BLaER1 treated with 17β-estradiol and CSF1 and Interleukin-3, amounts not matched to agents 10 nM and 100 nM (cell line): ENCODE results near the gene ZNF519.

ENCODE experiments used
- H3K27ac ChIP-seq, 11 experiments: shearing (Covaris generic); formaldehyde crosslinking; 2 replicates each; pipeline ENCODE4 v1.8.1; 2022
- H3K27me3 ChIP-seq, 11 experiments: shearing (Covaris generic); formaldehyde crosslinking; 2 replicates each; pipeline ENCODE4 v1.8.1; 2022
- H3K36me3 ChIP-seq, 11 experiments: shearing (Covaris generic); formaldehyde crosslinking; 2 replicates each; pipeline ENCODE4 v1.8.1; 2022
- H3K4me1 ChIP-seq, 10 experiments: shearing (Covaris generic); formaldehyde crosslinking; 2 replicates each; pipeline ENCODE4 v1.8.1; 2022
- H3K4me2 ChIP-seq, 11 experiments: shearing (Covaris generic); formaldehyde crosslinking; 2 replicates each; pipeline ENCODE4 v1.8.1; 2022
- H3K4me3 ChIP-seq, 10 experiments: shearing (Covaris generic); formaldehyde crosslinking; 2 replicates each; pipeline ENCODE4 v1.8.1; 2022
- H3K9ac ChIP-seq, 11 experiments: shearing (Covaris generic); formaldehyde crosslinking; 2 replicates each; pipeline ENCODE4 v1.8.1; 2022
- H3K9me3 ChIP-seq, 11 experiments: shearing (Covaris generic); formaldehyde crosslinking; replicated peaks in 1 of 11; 2 replicates each; pipeline ENCODE4 v1.8.1; 2022
- H4K20me1 ChIP-seq, 11 experiments: shearing (Covaris generic); formaldehyde crosslinking; 2 replicates each; pipeline ENCODE4 v1.8.1; 2022
- Cebpa-rat ChIP-seq, 11 experiments: shearing (Covaris generic); IDR thresholded peaks; 2 replicates each; pipeline ENCODE4 v1.8.1; 2022

The ZNF519 gene

GRCh38 chr18:14122097-14122496 lies 10.1 kb downstream of the ZNF519 start:
- Histone ChIP-seq H3K27me3 (no peaks in the 10 kb centered on the region), H3K9me3 (peaks cover 26 to 75% (median 66%) of the 10 kb centered on the region in 11 experiments), H3K36me3 (peaks cover 16 to 91% (median 77%) of the 10 kb centered on the region in 11 experiments), H3K4me1 (peaks cover 0 to 21% (median 0%) of the 10 kb centered on the region in 10 experiments; a peak in 6 of 20 replicates), H3K4me2 (no peak overlapping the region), H3K27ac (no peak overlapping the region), H4K20me1 (peaks cover 0 to 10% (median 4%) of the 10 kb centered on the region in 11 experiments; a peak in 6 of 22 replicates), H3K9ac (no peak overlapping the region), H3K4me3 (no peak overlapping the region)
- TF ChIP-seq Cebpa-rat (IDR thresholded peaks at IDR 0.05): no peak

GRCh38 chr18:14120926-14121325 lies 11.3 kb downstream of the ZNF519 start:
- Histone ChIP-seq H3K4me1 (peaks cover 0 to 12% (median 0%) of the 10 kb centered on the region in 10 experiments; a peak in 3 of 20 replicates), H3K9ac (no peak overlapping the region), H3K36me3 (peaks cover 23 to 93% (median 86%) of the 10 kb centered on the region in 11 experiments), H3K27me3 (no peaks in the 10 kb centered on the region), H4K20me1 (peaks cover 0 to 10% (median 4%) of the 10 kb centered on the region in 11 experiments; a peak in 6 of 22 replicates), H3K4me2 (no peak overlapping the region), H3K9me3 (peaks cover 37 to 86% (median 78%) of the 10 kb centered on the region in 11 experiments), H3K27ac (no peak overlapping the region), H3K4me3 (no peak overlapping the region)
- no peak for TF ChIP-seq Cebpa-rat (IDR thresholded peaks at IDR 0.05)

GRCh38 chr18:14117606-14118005 lies 14.6 kb downstream of the ZNF519 start:
- H3K4me1 ChIP-seq: peaks cover 0 to 8% (median 0%) of the 10 kb centered on the region in 10 experiments; a peak in 1 of 20 replicates
- H4K20me1 ChIP-seq: no peaks in the 10 kb centered on the region
- TF ChIP-seq Cebpa-rat (IDR thresholded peaks at IDR 0.05): no peak
- H3K9ac ChIP-seq: no peak overlapping the region
- H3K9me3 ChIP-seq: peaks cover 66 to 99% (median 91%) of the 10 kb centered on the region in 11 experiments
- H3K27ac ChIP-seq: no peak overlapping the region; a peak in 1 of 22 replicates
- no peak overlapping the region for H3K4me2 ChIP-seq
- H3K27me3 ChIP-seq: no peaks in the 10 kb centered on the region
- H3K36me3 ChIP-seq: peaks cover 31 to 100% (median 95%) of the 10 kb centered on the region in 11 experiments
- H3K4me3 ChIP-seq: no peak overlapping the region; a peak in 1 of 20 replicates

GRCh38 chr18:14106906-14107305 lies 25.3 kb downstream of the ZNF519 start:
- H4K20me1 ChIP-seq: no peaks in the 10 kb centered on the region
- no peak overlapping the region for H3K4me2 ChIP-seq
- H3K4me1 ChIP-seq: no peaks in the 10 kb centered on the region
- no peak overlapping the region for H3K9ac ChIP-seq
- H3K27me3 ChIP-seq: no peaks in the 10 kb centered on the region
- peaks cover 53 to 91% (median 85%) of the 10 kb centered on the region in 11 experiments for H3K36me3 ChIP-seq
- H3K9me3 ChIP-seq: peaks cover 94 to 99% (median 97%) of the 10 kb centered on the region in 11 experiments
- H3K27ac ChIP-seq: no peak overlapping the region
- no peak for TF ChIP-seq Cebpa-rat (IDR thresholded peaks at IDR 0.05)
- H3K4me3 ChIP-seq: peak overlapping the region in 5 of 10 experiments; percentile 4 to 27 (median 12); a peak in 4 of 20 replicates

GRCh38 chr18:14104906-14105748 lies 27.1 kb downstream of the ZNF519 start:
- no peak overlapping the region for H3K27ac ChIP-seq
- peak overlapping the region in 5 of 10 experiments; percentile 9 to 33 (median 17); a peak in 6 of 20 replicates for H3K4me3 ChIP-seq
- peaks cover 67 to 94% (median 86%) of the 10 kb centered on the region in 11 experiments for H3K36me3 ChIP-seq
- no peaks in the 10 kb centered on the region for H4K20me1 ChIP-seq
- no peak overlapping the region for H3K9ac ChIP-seq
- H3K27me3 ChIP-seq: no peaks in the 10 kb centered on the region
- H3K9me3 ChIP-seq: peaks cover 91 to 97% (median 95%) of the 10 kb centered on the region in 11 experiments
- H3K4me1 ChIP-seq: no peaks in the 10 kb centered on the region
- H3K4me2 ChIP-seq: no peak overlapping the region
- no peak for TF ChIP-seq Cebpa-rat (IDR thresholded peaks at IDR 0.05)

GRCh38 chr18:14104201-14104600 lies 28.0 kb downstream of the ZNF519 start:
- Histone ChIP-seq H3K36me3 (peaks cover 67 to 94% (median 89%) of the 10 kb centered on the region in 11 experiments), H3K9me3 (peaks cover 82 to 92% (median 87%) of the 10 kb centered on the region in 11 experiments)

GRCh38 chr18:14100503-14101286 lies 31.5 kb downstream of the ZNF519 start:
- Histone ChIP-seq H3K27me3 (no peaks in the 10 kb centered on the region), H4K20me1 (no peaks in the 10 kb centered on the region), H3K9ac (no peak overlapping the region), H3K4me3 (peak overlapping the region in 1 of 10 experiments; percentile 33; a peak in 1 of 20 replicates), H3K27ac (no peak overlapping the region), H3K36me3 (peaks cover 48 to 94% (median 89%) of the 10 kb centered on the region in 11 experiments), H3K9me3 (peaks cover 47 to 69% (median 56%) of the 10 kb centered on the region in 11 experiments), H3K4me2 (no peak overlapping the region), H3K4me1 (no peaks in the 10 kb centered on the region)
- no peak for TF ChIP-seq Cebpa-rat (IDR thresholded peaks at IDR 0.05)

More at GRCh38 chr18:14104201-14104600, 28.0 kb downstream of the ZNF519 start:
- H3K4me2 ChIP-seq: no peak overlapping the region
- no peak for TF ChIP-seq Cebpa-rat (IDR thresholded peaks at IDR 0.05)
- H3K4me3 ChIP-seq: no peak overlapping the region; a peak in 1 of 20 replicates
- H4K20me1 ChIP-seq: no peaks in the 10 kb centered on the region
- no peak overlapping the region for H3K27ac ChIP-seq
- no peaks in the 10 kb centered on the region for H3K4me1 ChIP-seq
- no peak overlapping the region for H3K9ac ChIP-seq
- no peaks in the 10 kb centered on the region for H3K27me3 ChIP-seq

GRCh38 chr18:14098428-14098827 lies 33.8 kb downstream of the ZNF519 start:
- H3K4me1 ChIP-seq: no peaks in the 10 kb centered on the region
- TF ChIP-seq Cebpa-rat (IDR thresholded peaks at IDR 0.05): no peak
- H3K36me3 ChIP-seq: peaks cover 31 to 79% (median 72%) of the 10 kb centered on the region in 11 experiments
- H3K9me3 ChIP-seq: peaks cover 25 to 47% (median 34%) of the 10 kb centered on the region in 11 experiments
- no peak overlapping the region for H3K4me2 ChIP-seq
- H3K27ac ChIP-seq: no peak overlapping the region
- H3K27me3 ChIP-seq: no peaks in the 10 kb centered on the region
- H3K4me3 ChIP-seq: no peak overlapping the region
- H3K9ac ChIP-seq: no peak overlapping the region
- H4K20me1 ChIP-seq: no peaks in the 10 kb centered on the region

- H3K4me1 ChIP-seq: no peaks in the 10 kb centered on the region
- TF ChIP-seq Cebpa-rat (IDR thresholded peaks at IDR 0.05): no peak
- H3K27me3 ChIP-seq: no peaks in the 10 kb centered on the region
- no peak overlapping the region for H3K27ac ChIP-seq
- no peak overlapping the region for H3K4me2 ChIP-seq
- no peaks in the 10 kb centered on the region for H4K20me1 ChIP-seq
- peaks cover 18 to 41% (median 28%) of the 10 kb centered on the region in 11 experiments for H3K9me3 ChIP-seq
- H3K9ac ChIP-seq: no peak overlapping the region
- H3K36me3 ChIP-seq: peaks cover 30 to 74% (median 68%) of the 10 kb centered on the region in 11 experiments
- H3K4me3 ChIP-seq: no peak overlapping the region
Observed at GRCh38 chr18:14097761-14098160, 34.5 kb downstream of the ZNF519 start.
